Measurements from ENCODE around the gene LPCAT1.

LPCAT1 gene

DNA sequence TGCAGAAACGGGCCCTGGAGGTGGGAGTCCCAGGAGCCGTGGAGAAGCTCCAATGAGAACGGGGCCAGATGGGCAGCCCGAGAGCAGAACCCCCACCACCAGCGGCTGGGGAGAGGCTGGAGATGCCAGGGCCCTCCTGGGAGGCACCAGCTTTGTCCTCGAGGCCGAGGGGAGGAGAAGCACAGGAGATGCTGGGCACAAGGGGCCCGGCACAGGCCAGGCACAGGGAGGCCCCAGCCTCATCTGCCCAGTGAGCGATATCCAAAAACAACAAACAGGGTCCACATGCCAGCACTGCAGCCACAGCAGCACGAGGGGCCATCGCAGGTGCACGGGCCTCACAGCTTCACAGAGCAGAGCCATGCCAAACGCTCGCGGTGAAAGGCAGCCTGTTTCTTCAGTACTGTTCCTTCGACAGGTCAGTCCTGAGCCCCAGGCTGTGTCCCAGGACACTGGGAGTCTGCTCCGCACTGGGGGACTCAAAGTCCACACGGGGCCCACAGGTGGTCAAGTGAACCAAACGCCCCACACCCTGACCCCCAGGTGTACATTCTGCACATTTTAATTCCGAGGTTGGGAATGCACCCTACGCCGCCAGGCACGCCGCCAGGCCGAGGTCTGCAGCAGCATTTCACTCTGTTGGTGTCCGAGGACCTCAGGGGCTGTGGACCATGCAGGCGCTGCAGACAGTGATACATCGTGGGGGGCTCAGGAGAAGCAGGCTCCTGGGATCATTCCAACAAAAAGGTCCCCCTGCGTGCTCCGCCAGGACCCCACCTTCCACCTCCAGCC is 9.5 kb downstream of the LPCAT1 start:
- no peak overlapping the region for H3K27ac ChIP-seq
- TF ChIP-seq, protein P1, sequence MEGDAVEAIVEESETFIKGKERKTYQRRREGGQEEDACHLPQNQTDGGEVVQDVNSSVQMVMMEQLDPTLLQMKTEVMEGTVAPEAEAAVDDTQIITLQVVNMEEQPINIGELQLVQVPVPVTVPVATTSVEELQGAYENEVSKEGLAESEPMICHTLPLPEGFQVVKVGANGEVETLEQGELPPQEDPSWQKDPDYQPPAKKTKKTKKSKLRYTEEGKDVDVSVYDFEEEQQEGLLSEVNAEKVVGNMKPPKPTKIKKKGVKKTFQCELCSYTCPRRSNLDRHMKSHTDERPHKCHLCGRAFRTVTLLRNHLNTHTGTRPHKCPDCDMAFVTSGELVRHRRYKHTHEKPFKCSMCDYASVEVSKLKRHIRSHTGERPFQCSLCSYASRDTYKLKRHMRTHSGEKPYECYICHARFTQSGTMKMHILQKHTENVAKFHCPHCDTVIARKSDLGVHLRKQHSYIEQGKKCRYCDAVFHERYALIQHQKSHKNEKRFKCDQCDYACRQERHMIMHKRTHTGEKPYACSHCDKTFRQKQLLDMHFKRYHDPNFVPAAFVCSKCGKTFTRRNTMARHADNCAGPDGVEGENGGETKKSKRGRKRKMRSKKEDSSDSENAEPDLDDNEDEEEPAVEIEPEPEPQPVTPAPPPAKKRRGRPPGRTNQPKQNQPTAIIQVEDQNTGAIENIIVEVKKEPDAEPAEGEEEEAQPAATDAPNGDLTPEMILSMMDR (conservative IDR thresholded peaks at IDR 0.05), result no peak
- no peak for TF ChIP-seq ZFX (IDR thresholded peaks at IDR 0.05)

- TF ChIP-seq, protein P1 (conservative IDR thresholded peaks at IDR 0.05), result no peak
- no peak for TF ChIP-seq ZFX (IDR thresholded peaks at IDR 0.05)
- H3K27ac ChIP-seq, result no peak overlapping the region
Observed at GRCh38 chr5:1513326-1514026, 10.3 kb downstream of the LPCAT1 start.

GRCh38 chr5:1512541-1513291 is 11.0 kb downstream of the LPCAT1 start:
- H3K27ac ChIP-seq, result no peak overlapping the region

GRCh38 chr5:1511651-1512540 is 11.9 kb downstream of the LPCAT1 start:
- no peak overlapping the region for H3K27ac ChIP-seq
- TF ChIP-seq ZFX (IDR thresholded peaks at IDR 0.05), result no peak
- TF ChIP-seq, protein P1 (conservative IDR thresholded peaks at IDR 0.05), result no peak

More at GRCh38 chr5:1512541-1513291, 11.0 kb downstream of the LPCAT1 start:
- TF ChIP-seq, protein P1 (conservative IDR thresholded peaks at IDR 0.05), result no peak
- TF ChIP-seq ZFX (IDR thresholded peaks at IDR 0.05), result no peak

DNA sequence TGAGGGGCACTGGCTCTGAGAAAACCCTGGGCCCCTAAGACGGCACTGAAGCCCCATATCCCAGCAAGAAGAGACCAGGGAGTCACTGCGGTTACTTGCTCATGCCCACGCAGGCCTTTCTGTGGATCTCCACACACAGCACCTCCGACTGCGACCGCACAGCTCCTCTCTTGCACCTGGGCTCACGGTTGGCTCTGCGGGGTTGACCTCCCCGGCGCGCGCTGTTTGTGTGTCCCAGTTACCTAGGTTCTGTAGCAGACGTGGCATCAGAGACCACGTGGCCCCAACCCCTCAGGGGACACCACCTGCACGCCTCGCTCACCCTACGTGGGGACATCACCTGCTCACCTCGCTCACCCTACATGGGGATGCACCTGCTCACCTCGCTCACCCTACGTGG is 12.7 kb downstream of the LPCAT1 start:
- no peak overlapping the region for H3K27ac ChIP-seq
- TF ChIP-seq, protein P1 (conservative IDR thresholded peaks at IDR 0.05), result no peak
- no peak for TF ChIP-seq ZFX (IDR thresholded peaks at IDR 0.05)

- TF ChIP-seq, protein P1 (conservative IDR thresholded peaks at IDR 0.05), result no peak
- no peak for TF ChIP-seq ZFX (IDR thresholded peaks at IDR 0.05)
- no peak overlapping the region for H3K27ac ChIP-seq
Observed at GRCh38 chr5:1510631-1511030, 13.1 kb downstream of the LPCAT1 start.

All from C4-2B (cell line).